GM19328 (cell line): ENCODE results near the gene SSUH2.
"Not testable (repeated sequence)": the region's sequence is repeated elsewhere in the genome, so short reads cannot be mapped to it uniquely, and the experiment has no call there.

Experiments
- ATAC-seq: cut with Tn5 transposase; IDR thresholded peaks from one replicate; pipeline ENCODE4 v1.9.1; 2021; ENCODE audit warnings: mild to moderate bottlenecking, moderate library complexity; ENCODE audit not compliant: unreplicated experiment

SSUH2 gene

DNA sequence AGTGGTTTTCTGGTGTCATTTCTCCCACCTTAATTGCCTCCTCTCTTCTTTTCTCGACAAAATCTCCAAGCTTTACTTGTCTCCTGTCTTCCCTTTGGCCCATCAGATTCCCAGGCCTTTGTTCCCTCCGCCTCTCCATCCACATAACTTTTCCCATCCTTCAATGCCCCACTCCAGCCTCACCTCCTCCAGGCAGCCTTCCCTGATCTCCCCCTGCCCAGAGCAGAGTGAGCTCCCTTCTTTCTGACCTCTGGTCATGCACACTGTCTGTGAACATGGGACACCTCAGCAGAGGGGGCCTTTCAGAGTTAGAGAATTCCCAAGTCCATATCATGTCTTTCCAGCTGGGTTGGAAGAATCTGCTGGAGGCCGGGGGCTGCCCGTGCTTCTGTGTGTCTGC is 14.6 kb upstream of the SSUH2 start:
- ATAC-seq = no peak

GRCh38 chr3:8658306-8659212 is 14.0 kb upstream of the SSUH2 start:
- peak; percentile 89 for ATAC-seq

DNA sequence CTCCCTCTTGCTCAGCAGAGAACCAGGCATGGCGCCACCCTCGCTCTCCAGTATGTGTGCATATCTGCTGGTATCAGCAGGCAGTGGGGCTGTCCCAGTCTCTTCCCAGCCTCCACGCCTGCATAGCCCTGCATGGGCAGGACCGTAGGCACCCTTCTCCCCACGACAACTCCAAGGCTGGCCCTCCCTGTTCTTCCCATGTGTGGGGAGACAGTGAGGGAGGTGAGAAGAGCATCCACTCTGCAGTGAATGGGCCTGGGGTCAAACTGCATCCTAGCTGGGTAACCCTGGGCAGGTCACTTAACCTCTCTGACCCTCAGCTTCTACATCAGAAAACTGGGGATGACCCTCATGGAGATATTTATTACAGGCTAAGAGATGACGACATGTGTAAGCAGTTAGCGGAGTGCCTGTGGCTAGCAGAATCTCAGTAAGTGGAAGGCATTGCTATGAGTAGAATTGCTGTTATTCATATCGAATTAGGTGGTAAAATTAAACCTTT is 13.3 kb upstream of the SSUH2 start:
- peak; percentile 32 for ATAC-seq

DNA sequence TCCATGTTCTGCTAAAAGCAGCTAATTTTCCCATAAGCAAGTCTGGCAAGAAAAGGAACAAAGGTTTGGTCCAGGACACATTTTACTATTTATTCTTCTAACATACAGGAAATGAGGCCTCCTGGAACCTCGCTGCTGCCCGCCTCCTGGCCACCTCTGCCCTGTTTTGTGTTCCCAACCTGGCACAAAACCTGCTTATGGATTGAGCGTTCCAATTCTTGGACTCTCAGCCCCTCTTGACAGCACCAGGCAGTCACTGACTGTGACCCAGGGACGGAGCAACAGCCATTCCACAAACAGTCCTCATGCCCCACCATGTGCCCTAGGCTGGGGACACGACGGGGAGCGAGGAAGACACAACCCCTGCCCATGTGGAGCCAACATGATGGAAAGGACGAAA is 11.6 kb upstream of the SSUH2 start:
- ATAC-seq = no peak

- no peak for ATAC-seq
Observed at GRCh38 chr3:8655387-8655835, 10.8 kb upstream of the SSUH2 start.

DNA sequence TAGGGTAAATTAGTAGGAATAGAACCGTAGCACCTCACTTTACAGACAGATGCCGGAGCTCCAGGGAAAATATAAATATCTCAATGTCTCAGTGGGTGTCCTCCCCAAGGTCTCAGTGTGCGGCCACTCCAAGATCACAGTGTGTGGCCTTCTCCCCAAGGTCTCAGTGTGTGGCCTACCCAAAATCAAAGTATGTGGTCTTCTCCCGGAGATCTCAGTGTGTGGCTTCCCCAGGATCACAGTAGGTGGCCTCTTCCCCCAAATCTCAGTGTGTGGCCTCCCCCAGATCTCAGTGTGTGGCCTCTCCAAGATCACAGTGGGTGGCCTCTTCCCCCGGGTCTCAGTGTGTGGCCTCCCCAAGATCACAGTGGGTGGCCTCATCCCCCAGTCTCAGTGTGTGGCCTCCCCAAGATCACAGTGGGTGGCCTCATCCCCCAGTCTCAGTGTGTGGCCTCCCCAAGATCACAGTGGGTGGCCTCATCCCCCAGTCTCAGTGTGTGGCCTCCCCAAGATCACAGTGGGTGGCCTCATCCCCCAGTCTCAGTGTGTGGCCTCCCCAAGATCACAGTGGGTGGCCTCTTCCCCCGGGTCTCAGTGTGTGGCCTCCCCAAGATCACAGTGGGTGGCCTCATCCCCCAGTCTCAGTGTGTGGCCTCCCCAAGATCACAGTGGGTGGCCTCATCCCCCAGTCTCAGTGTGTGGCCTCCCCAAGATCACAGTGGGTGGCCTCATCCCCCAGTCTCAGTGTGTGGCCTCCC is 10.2 kb upstream of the SSUH2 start:
- not testable (repeated sequence) for ATAC-seq

GRCh38 chr3:8653800-8654408 is 9.3 kb upstream of the SSUH2 start:
- ATAC-seq = no peak

DNA sequence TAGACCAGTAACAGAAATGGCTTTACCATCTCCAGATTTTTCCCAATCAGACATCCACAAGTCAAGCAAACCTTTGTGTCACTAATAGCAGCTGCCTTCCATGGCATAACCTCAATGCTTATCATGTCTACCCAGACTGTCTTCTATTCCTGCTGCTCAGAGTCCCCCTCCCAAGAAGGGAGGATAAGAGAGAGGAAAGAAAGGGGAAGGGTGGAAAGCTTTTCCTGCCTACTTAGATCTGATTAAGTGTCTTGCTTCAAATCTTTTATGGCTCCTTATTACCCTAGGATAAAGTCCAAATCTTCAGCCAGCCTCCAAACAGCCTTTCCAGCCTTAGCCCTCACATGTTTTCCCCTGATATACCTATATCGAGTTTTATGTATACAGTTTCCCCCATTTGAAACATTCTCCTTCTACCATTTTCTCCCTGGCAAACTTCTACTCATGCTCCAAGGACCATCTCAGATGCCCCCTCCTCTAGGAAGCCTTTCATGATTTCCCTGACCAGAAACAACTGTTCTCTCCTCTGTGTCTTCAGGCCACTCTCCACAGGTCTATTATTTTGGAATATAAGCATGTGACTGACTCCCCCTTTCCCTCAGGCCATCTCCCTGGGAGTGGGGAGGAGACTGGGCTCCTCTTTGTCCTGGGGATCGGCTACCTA is 7.9 kb upstream of the SSUH2 start:
- no peak for ATAC-seq

DNA sequence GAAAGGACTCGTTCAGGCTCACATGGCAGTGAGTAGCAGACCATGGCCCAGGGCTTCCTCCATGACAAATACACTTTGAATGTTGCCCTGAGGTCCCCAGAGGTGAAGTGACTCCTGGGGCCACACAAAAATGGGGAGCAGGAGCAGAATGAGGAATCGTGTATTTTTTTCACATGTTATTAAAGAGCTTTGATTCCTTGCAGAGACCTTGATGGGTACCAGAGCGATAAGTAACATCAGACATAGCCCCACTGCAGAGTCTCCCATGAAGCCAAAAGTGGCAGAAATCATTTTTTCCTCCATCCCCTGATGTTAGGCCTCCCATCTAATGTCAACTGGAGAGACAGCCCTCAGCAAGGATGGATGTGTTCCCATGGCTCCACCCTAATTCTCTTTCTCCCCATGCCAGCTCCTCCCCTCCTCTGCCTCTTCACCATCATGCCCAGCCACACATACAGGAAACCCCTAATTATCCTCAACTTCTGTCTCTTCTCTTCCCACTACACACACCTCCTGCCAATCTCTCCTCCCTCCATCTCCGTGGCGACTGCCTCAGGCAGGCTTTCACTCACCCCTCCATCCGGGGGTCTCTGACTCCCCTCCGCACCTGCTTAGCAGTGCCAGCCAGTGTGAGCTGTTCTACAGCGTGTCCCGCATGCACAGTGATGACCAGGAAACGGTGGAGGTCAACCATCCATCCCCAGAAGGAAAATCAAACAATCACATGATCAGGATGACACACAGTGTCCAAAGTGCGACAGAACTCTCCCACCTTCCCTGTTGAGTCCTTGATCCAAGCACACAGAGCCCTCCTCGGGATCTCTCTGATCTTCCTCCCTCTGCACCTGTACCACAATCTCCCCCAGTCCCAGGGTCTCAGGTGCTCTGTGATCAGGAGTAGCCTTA is 7.1 kb upstream of the SSUH2 start:
- no peak for ATAC-seq

DNA sequence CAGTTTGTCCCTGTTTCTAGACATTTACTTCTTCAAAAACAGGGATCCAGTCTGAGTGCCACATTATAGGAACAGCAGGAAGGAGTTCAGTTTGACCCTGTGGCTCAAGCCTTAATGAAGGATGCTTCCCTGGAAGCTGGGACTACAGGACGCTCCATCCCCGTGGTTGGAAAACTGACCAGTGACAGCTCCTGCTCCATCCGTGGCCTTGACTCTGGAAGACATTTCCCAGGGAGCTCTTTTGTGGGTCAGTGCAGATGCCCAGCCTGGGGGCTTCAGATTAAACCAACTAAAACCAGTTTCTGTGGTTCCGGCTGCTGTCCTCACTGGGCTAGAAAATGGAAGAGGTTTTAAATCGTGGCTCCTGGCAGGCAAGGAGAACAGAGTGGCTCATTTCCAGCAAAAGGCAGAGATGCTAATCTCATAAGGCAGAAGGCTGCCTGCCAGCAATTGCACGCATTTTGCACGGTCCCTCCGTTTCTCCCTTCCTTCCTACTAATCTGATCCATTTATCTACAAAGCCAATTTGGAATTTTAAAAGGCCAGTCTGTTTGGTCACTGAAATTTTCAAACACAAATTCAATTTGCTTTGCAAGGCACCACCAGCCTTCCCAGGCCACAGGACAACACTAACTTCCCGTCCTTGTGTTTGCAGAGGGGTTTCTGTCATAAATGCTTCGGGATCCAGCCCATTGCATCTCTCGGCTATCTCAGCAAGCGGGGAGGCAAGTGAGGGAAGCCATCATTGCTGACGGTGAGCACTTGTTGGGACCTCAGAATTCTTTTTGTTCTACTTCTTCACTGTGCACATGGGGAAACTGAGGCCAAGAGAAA is 6.2 kb upstream of the SSUH2 start:
- ATAC-seq = no peak

- ATAC-seq = no peak
Observed at GRCh38 chr3:8649757-8650156, 5.2 kb upstream of the SSUH2 start.

DNA sequence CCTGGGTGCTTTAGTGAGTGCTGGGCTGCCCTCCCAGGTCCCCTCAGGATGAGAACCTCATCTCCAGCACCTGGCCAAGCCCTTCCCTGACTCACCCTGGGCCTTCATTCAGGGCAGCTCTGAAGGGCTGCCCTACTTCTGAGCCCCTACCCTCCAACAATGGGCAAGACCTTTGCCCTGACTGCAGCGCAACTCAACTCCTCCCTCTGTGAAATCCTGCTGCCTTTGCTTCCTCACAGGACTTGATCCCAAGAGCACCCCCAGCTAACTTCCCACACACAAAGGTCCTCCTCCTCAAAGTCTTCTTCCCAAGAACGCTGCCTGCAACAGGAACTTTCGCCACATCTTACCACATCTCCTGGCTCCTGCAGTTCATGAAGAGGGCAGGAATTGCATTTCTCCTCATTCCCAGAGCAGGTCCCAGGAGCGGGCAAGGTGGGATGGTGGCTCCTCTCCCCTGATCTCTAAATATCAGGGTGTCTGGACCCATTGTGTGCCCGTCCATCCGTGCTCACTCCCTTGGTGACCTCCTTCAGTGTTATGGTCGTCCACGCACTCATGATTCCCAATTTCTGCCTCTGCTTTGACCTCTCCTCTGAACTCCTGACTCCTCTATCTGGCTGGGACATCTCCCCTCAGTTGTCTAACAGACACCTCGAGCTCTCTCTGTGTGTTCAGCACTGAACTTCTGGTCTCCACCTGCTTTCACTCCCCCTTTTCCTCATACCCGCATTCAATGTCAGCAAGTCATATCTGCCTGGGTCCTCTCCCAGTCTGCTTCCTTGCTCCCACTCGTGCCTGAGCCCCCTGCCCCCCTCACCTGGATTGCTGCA is 4.5 kb upstream of the SSUH2 start:
- ATAC-seq = no peak

GRCh38 chr3:8647137-8647985 is 2.8 kb upstream of the SSUH2 start:
- ATAC-seq = no peak

- ATAC-seq = no peak
Observed at GRCh38 chr3:8646313-8646938, 1.8 kb upstream of the SSUH2 start.

GRCh38 chr3:8645712-8646111 is 1.1 kb upstream of the SSUH2 start:
- no peak for ATAC-seq

DNA sequence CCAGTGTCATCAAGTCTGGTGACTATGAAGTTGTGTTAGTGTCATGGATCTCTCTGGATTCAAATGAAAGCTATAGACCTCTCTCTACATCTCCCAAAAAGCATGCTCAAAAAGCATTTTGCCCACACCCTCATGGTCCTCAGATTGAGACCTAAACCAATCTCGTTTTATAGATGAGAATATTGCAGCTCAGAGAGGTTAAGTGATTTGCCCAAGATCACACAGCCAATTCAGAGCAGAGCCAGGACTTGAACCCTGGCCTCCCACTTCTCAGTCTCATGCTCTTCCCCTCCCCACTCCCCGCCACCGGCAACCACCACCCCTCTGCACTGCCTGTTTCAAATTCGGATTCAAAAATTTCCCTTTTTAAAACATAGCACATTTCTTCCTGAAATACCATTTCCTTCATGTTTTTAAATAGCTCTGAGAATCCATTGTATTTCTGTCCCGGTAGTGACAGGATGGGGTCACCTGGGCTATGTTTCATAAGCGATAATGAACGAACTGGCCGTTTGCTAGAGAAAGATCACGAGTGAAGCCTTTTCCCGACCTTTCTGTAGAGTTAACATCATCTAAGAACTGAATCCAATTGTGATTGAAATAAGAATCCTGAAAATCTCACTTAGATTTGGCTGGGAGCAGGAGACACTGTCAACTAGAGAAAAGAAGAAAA is 769 bp downstream of the SSUH2 start:
- ATAC-seq = no peak
